H1 (cell line): ENCODE measurements around the gene ARMC12. TPM values are rescaled to one million over a fixed set of nuclear protein-coding genes. Genes with fewer than 3 reads are reported as not detected.

Source experiments
- KDM4A ChIP-seq: IDR thresholded peaks from one replicate; pipeline ENCODE4 v1.7.1; 2012; ENCODE audit warnings: low read depth, mild to moderate bottlenecking, moderate library complexity, low read length, inconsistent platforms; ENCODE audit not compliant: severe bottlenecking
- SAP30 ChIP-seq: fragments of 300-600 bp; sonication (generic); IDR thresholded peaks from 2 replicates; pipeline ENCODE4 v1.7.1; 2012; ENCODE audit warnings: low read length, moderate library complexity, mild to moderate bottlenecking, inconsistent platforms; ENCODE audit not compliant: insufficient read depth, insufficient replicate concordance
- SIX5 ChIP-seq: IDR thresholded peaks from 2 replicates; pipeline ENCODE4 v1.6.1; 2011; ENCODE audit warnings: mild to moderate bottlenecking, low read depth, low read length
- SP1 ChIP-seq: IDR thresholded peaks from 2 replicates; pipeline ENCODE4 v1.6.1; 2011; ENCODE audit warnings: low read depth, low read length
- SP2 ChIP-seq: IDR thresholded peaks from 2 replicates; pipeline ENCODE4 v1.6.1; 2012; ENCODE audit warnings: mild to moderate bottlenecking, low read length, inconsistent platforms
- YY1 ChIP-seq: IDR thresholded peaks from 2 replicates; pipeline ENCODE4 v1.6.1; 2011; ENCODE audit warnings: low read depth, mild to moderate bottlenecking, low read length
- polyA plus RNA-seq, 7 experiments: library from polyadenylated mRNA; depleted of rRNA in 3 of 7; stranded (reverse) in 5 of 7; unstranded in 2 of 7; fragments of >200 nt in 5 of 7; fragments of 200-250 nt in 2 of 7; gene quantifications; 1 replicate in 5 of 7; 2 replicates in 1 of 7; 4 replicates in 1 of 7; pipeline versions ENCODE4 v1.2.1 to v1.2.3, GENCODE V29; 2011 to 2013; ENCODE audit warnings: missing spikeins in 2 of 7, mixed read lengths in 2 of 7
- total RNA-seq: library from RNA; stranded (reverse); fragmentation: NEBNext Ultra II Directional; extraction: Animal tissue kit (Norgen Biotek cat#: 25700); gene quantifications from 2 replicates; pipeline ENCODE4 v1.2.1, GENCODE V29; 2021
- TF ChIP-seq, protein P1 (sequence below): fragments of 300-600 bp; sonication (generic); IDR thresholded peaks from 2 replicates; pipeline ENCODE4 v1.7.1; 2012; ENCODE audit warnings: low read length, moderate library complexity, mild to moderate bottlenecking, inconsistent platforms; ENCODE audit not compliant: insufficient replicate concordance
- TF ChIP-seq, protein P2 (sequence below): IDR thresholded peaks from 2 replicates; pipeline ENCODE4 v1.6.1; 2012; ENCODE audit warnings: low read length, inconsistent platforms

The ARMC12 gene
- total and polyA plus RNA-seq, 2 of the 8 experiments (the other 6 are each of a cell fraction or from before 2014, with no cell fraction given) = 0.86 to 3.7 TPM

DNA sequence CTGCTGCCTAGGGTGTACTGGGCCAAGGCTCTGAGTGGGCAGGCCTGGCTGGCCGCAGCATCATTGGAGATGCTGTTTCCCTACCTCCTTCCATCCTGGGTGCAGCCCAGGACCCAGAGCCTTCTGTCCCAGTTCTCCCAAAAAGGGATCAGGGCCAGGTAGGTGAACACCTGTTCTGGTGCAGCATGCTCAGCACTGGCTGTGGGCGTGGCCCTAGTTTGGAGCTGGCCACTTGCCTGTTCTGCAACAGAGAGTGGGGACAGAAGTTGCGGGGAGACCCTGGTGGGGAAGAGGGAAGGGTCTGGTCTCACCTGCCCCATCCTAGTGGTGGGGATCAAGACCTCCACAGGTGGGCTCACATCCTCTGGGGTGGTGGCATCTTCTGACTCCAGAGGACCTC, 1.4 kb upstream of the ARMC12 start (continued):
- TF ChIP-seq, protein P1, sequence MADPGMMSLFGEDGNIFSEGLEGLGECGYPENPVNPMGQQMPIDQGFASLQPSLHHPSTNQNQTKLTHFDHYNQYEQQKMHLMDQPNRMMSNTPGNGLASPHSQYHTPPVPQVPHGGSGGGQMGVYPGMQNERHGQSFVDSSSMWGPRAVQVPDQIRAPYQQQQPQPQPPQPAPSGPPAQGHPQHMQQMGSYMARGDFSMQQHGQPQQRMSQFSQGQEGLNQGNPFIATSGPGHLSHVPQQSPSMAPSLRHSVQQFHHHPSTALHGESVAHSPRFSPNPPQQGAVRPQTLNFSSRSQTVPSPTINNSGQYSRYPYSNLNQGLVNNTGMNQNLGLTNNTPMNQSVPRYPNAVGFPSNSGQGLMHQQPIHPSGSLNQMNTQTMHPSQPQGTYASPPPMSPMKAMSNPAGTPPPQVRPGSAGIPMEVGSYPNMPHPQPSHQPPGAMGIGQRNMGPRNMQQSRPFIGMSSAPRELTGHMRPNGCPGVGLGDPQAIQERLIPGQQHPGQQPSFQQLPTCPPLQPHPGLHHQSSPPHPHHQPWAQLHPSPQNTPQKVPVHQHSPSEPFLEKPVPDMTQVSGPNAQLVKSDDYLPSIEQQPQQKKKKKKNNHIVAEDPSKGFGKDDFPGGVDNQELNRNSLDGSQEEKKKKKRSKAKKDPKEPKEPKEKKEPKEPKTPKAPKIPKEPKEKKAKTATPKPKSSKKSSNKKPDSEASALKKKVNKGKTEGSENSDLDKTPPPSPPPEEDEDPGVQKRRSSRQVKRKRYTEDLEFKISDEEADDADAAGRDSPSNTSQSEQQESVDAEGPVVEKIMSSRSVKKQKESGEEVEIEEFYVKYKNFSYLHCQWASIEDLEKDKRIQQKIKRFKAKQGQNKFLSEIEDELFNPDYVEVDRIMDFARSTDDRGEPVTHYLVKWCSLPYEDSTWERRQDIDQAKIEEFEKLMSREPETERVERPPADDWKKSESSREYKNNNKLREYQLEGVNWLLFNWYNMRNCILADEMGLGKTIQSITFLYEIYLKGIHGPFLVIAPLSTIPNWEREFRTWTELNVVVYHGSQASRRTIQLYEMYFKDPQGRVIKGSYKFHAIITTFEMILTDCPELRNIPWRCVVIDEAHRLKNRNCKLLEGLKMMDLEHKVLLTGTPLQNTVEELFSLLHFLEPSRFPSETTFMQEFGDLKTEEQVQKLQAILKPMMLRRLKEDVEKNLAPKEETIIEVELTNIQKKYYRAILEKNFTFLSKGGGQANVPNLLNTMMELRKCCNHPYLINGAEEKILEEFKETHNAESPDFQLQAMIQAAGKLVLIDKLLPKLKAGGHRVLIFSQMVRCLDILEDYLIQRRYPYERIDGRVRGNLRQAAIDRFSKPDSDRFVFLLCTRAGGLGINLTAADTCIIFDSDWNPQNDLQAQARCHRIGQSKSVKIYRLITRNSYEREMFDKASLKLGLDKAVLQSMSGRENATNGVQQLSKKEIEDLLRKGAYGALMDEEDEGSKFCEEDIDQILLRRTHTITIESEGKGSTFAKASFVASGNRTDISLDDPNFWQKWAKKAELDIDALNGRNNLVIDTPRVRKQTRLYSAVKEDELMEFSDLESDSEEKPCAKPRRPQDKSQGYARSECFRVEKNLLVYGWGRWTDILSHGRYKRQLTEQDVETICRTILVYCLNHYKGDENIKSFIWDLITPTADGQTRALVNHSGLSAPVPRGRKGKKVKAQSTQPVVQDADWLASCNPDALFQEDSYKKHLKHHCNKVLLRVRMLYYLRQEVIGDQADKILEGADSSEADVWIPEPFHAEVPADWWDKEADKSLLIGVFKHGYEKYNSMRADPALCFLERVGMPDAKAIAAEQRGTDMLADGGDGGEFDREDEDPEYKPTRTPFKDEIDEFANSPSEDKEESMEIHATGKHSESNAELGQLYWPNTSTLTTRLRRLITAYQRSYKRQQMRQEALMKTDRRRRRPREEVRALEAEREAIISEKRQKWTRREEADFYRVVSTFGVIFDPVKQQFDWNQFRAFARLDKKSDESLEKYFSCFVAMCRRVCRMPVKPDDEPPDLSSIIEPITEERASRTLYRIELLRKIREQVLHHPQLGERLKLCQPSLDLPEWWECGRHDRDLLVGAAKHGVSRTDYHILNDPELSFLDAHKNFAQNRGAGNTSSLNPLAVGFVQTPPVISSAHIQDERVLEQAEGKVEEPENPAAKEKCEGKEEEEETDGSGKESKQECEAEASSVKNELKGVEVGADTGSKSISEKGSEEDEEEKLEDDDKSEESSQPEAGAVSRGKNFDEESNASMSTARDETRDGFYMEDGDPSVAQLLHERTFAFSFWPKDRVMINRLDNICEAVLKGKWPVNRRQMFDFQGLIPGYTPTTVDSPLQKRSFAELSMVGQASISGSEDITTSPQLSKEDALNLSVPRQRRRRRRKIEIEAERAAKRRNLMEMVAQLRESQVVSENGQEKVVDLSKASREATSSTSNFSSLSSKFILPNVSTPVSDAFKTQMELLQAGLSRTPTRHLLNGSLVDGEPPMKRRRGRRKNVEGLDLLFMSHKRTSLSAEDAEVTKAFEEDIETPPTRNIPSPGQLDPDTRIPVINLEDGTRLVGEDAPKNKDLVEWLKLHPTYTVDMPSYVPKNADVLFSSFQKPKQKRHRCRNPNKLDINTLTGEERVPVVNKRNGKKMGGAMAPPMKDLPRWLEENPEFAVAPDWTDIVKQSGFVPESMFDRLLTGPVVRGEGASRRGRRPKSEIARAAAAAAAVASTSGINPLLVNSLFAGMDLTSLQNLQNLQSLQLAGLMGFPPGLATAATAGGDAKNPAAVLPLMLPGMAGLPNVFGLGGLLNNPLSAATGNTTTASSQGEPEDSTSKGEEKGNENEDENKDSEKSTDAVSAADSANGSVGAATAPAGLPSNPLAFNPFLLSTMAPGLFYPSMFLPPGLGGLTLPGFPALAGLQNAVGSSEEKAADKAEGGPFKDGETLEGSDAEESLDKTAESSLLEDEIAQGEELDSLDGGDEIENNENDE = no peak
- TF ChIP-seq, protein P2, sequence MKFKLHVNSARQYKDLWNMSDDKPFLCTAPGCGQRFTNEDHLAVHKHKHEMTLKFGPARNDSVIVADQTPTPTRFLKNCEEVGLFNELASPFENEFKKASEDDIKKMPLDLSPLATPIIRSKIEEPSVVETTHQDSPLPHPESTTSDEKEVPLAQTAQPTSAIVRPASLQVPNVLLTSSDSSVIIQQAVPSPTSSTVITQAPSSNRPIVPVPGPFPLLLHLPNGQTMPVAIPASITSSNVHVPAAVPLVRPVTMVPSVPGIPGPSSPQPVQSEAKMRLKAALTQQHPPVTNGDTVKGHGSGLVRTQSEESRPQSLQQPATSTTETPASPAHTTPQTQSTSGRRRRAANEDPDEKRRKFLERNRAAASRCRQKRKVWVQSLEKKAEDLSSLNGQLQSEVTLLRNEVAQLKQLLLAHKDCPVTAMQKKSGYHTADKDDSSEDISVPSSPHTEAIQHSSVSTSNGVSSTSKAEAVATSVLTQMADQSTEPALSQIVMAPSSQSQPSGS = no peak
- TF ChIP-seq YY1 (no peak), SP2 (no peak), SIX5 (no peak), SAP30 (no peak), KDM4A (no peak), SP1 (no peak)
